ENCODE data around the gene MGAT4B. TPM values are rescaled to one million over a fixed set of nuclear protein-coding genes. Genes with fewer than 3 reads are reported as not detected.

The MGAT4B gene
- total RNA-seq, 2 experiments from 2014 or later: 85.9 to 103 TPM

DNA sequence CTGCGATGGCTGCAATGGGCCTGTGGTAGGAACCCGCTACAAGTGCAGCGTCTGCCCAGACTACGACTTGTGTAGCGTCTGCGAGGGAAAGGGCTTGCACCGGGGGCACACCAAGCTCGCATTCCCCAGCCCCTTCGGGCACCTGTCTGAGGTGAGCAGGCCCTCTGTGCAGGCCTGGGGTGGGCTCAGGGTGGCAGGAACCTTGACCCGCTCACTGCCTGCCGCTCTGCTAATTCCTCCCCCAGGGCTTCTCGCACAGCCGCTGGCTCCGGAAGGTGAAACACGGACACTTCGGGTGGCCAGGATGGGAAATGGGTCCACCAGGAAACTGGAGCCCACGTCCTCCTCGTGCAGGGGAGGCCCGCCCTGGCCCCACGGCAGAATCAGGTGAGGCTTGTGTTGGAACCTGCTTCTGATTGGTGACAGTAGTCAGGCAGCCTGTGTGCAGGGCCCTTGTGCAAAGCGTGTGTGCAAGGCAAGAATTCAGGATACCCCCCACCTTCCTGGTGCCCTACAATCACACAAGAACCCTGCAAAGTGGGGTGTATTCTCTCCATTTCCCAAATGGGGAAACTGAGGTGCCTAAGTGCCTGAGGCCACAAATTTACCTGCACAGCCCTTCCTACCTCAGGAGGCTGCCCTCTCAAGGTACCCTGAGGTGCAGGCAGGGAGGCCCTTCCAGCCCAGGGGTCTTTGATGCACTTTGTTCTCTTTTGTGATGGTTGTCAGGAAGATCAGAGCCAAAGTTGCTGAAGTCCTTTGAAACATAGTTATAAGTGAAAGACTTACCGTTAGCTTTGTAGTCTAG, 17.5 kb upstream of the MGAT4B start:
- Mint-ChIP-seq H3K27ac (no peak overlapping the region), H3K4me1 (ENCODE audit: low read depth) (peaks cover 50% of the 10 kb centered on the region), H3K36me3 (ENCODE audit: low read depth) (peaks cover 62% of the 10 kb centered on the region), H3K9me3 (ENCODE audit: insufficient read depth) (no peaks in the 10 kb centered on the region), H3K27me3 (ENCODE audit: low read depth) (no peaks in the 10 kb centered on the region), H3K4me3 (no peak overlapping the region)
- no peak for DNase-seq
- ChIA-PET CTCF (no interaction called here), POLR2A (no interaction called here)
- no peak for ATAC-seq

DNA sequence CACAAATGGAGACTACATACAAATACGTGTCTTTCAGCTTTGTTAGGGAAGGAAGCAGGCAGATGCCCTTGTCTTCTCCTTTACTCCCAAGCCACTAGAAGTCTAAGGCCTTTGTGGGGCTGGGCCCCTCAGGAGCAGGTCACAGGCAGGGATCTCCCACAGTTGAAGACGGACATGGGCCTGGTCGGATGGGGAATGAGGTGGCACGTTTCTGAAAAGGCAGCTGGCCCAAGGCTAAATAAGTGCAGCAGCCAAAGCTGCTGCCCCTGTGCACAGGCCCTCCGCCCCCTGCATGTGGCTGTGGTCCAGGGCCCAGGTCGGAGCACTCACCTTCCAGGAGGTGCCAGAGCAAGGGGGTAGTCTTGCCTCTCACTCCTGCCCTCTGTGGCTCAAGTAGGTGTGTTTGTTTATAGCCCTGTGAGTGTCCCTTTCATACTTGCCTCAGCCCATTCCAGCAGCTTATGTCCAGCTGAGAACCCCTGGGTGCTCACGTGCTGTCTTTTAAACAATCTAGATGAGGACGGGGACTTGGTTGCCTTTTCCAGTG, 15.9 kb upstream of the MGAT4B start:
- H3K36me3 Mint-ChIP-seq (ENCODE audit: low read depth): peaks cover 52% of the 10 kb centered on the region
- H3K4me1 Mint-ChIP-seq (ENCODE audit: low read depth): peaks cover 56% of the 10 kb centered on the region
- no peaks in the 10 kb centered on the region for H3K27me3 Mint-ChIP-seq (ENCODE audit: low read depth)
- peak overlapping the region; percentile 91 for H3K4me3 Mint-ChIP-seq
- ChIA-PET POLR2A (interaction anchor here (0.6 to 3.6 kb wide), 10 partner anchors 8 to 470 kb away, joined by 3 to 29 read pairs (median 4); no protein-coding TSS in a partner anchor), CTCF (interaction anchor here (0.7 to 2.4 kb wide), 5 partner anchors 10 to 148 kb away, joined by 3 to 7 read pairs (median 6); no protein-coding TSS in a partner anchor)
- ATAC-seq (no peak), DNase-seq (no peak)
- no peaks in the 10 kb centered on the region for H3K9me3 Mint-ChIP-seq (ENCODE audit: insufficient read depth)
- peak overlapping the region; percentile 97 for H3K27ac Mint-ChIP-seq

- H3K9me3 Mint-ChIP-seq (ENCODE audit: insufficient read depth): no peaks in the 10 kb centered on the region
- ChIA-PET CTCF (interaction anchor here (0.7 to 2.4 kb wide), 5 partner anchors 11 to 149 kb away, joined by 3 to 7 read pairs (median 6); no protein-coding TSS in a partner anchor), POLR2A (interaction anchor here (0.6 to 3.6 kb wide), 11 partner anchors 9 to 470 kb away, joined by 3 to 29 read pairs (median 4); no protein-coding TSS in a partner anchor)
- H3K36me3 Mint-ChIP-seq (ENCODE audit: low read depth): peaks cover 49% of the 10 kb centered on the region
- no peaks in the 10 kb centered on the region for H3K27me3 Mint-ChIP-seq (ENCODE audit: low read depth)
- H3K4me1 Mint-ChIP-seq (ENCODE audit: low read depth): peaks cover 57% of the 10 kb centered on the region
- DNase-seq (no peak), ATAC-seq (no peak)
- peak overlapping the region; percentile 91 for H3K4me3 Mint-ChIP-seq
- peak overlapping the region; percentile 97 for H3K27ac Mint-ChIP-seq
Measured at GRCh38 chr5:179822059-179822432, 15.4 kb upstream of the MGAT4B start.

- peaks cover 54% of the 10 kb centered on the region for H3K4me1 Mint-ChIP-seq (ENCODE audit: low read depth)
- H3K9me3 Mint-ChIP-seq (ENCODE audit: insufficient read depth): no peaks in the 10 kb centered on the region
- no peaks in the 10 kb centered on the region for H3K27me3 Mint-ChIP-seq (ENCODE audit: low read depth)
- peaks cover 44% of the 10 kb centered on the region for H3K36me3 Mint-ChIP-seq (ENCODE audit: low read depth)
- ATAC-seq: peak; percentile 73
- peak overlapping the region; percentile 97 for H3K27ac Mint-ChIP-seq
- H3K4me3 Mint-ChIP-seq: peak overlapping the region; percentile 91
- ChIA-PET POLR2A (interaction anchor here (0.6 to 3.6 kb wide), 15 partner anchors 9 to 471 kb away, joined by 3 to 29 read pairs (median 4); partner anchors contain the start of genes HNRNPH1 and MRNIP), CTCF (interaction anchor here (0.7 to 2.4 kb wide), 4 partner anchors 11 to 59 kb away, joined by 4 to 7 read pairs (median 6); no protein-coding TSS in a partner anchor)
- DNase-seq: peak; percentile 91
Measured at GRCh38 chr5:179821298-179822058, 14.8 kb upstream of the MGAT4B start.

DNA sequence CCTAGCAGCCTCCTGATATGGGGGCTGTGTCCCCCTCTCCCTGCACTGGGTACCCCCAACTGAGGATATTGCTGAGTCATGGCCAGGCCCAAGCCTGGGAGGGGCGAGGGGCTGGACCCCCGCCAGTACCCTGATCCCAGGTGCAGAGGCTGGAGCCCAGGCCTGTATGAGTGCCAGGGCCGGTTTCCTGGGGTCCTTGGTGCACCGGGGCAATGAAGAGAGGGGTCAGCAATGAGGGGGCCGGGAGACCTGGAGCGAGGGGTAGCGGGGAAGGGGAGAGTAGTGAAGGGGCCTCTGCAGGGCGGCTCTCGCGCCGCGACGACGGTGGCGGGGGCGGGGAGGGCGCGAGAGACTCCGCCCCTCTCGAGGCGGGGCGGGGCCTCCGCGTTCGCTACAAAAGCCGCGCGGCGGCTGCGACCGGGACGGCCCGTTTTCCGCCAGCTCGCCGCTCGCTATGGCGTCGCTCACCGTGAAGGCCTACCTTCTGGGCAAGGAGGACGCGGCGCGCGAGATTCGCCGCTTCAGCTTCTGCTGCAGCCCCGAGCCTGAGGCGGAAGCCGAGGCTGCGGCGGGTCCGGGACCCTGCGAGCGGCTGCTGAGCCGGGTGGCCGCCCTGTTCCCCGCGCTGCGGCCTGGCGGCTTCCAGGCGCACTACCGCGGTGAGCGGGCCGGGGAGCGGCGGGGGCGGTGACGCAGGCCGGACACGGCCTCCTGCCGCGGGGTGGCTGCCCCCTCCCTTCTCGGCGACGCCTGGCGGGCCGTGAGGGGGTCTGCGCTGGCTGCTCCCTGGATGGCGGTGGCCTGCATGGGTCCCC, 14.0 kb upstream of the MGAT4B start, which contains the start of gene SQSTM1:
Gene SQSTM1 (plus strand): TSS at position 423 of the 815 bp plus-strand sequence. CDS start 32 bp downstream, at position 455.
- ATAC-seq (peak; percentile 52), DNase-seq (peak; percentile 80)
- ChIA-PET CTCF (interaction anchor here (0.7 to 3.0 kb wide), 3 partner anchors 19 to 57 kb away, joined by 3 to 18 read pairs (median 13); partner anchors contain the start of gene LTC4S), POLR2A (interaction anchor here (0.6 to 3.6 kb wide), 13 partner anchors 9 to 198 kb away, joined by 3 to 29 read pairs (median 6); partner anchors contain the start of genes HNRNPH1 and MRNIP)
- Mint-ChIP-seq H3K27me3 (ENCODE audit: low read depth) (no peaks in the 10 kb centered on the region), H3K9me3 (ENCODE audit: insufficient read depth) (no peaks in the 10 kb centered on the region), H3K4me3 (peak within 1 kb of the TSS; percentile 91), H3K36me3 (ENCODE audit: low read depth) (peaks cover 40% of the 10 kb centered on the region), H3K4me1 (ENCODE audit: low read depth) (peaks cover 57% of the 10 kb centered on the region), H3K27ac (peak within 1 kb of the TSS; percentile 97)

GRCh38 chr5:179820127-179820482, 13.4 kb upstream of the MGAT4B start:
- no peaks in the 10 kb centered on the region for H3K9me3 Mint-ChIP-seq (ENCODE audit: insufficient read depth)
- H3K36me3 Mint-ChIP-seq (ENCODE audit: low read depth): peaks cover 36% of the 10 kb centered on the region
- CTCF ChIA-PET: interaction anchor here (0.7 to 3.0 kb wide), 4 partner anchors 16 to 57 kb away, joined by 3 to 18 read pairs (median 8); partner anchors contain the start of gene LTC4S
- POLR2A ChIA-PET: interaction anchor here (0.9 to 3.6 kb wide), 12 partner anchors 9 to 197 kb away, joined by 3 to 29 read pairs (median 6); partner anchors contain the start of genes CANX, HNRNPH1 and MRNIP
- no peak for DNase-seq
- H3K4me1 Mint-ChIP-seq (ENCODE audit: low read depth): peaks cover 59% of the 10 kb centered on the region
- H3K27me3 Mint-ChIP-seq (ENCODE audit: low read depth): no peaks in the 10 kb centered on the region
- H3K27ac Mint-ChIP-seq: peak overlapping the region; percentile 86
- ATAC-seq: no peak
- H3K4me3 Mint-ChIP-seq: peak overlapping the region; percentile 67

DNA sequence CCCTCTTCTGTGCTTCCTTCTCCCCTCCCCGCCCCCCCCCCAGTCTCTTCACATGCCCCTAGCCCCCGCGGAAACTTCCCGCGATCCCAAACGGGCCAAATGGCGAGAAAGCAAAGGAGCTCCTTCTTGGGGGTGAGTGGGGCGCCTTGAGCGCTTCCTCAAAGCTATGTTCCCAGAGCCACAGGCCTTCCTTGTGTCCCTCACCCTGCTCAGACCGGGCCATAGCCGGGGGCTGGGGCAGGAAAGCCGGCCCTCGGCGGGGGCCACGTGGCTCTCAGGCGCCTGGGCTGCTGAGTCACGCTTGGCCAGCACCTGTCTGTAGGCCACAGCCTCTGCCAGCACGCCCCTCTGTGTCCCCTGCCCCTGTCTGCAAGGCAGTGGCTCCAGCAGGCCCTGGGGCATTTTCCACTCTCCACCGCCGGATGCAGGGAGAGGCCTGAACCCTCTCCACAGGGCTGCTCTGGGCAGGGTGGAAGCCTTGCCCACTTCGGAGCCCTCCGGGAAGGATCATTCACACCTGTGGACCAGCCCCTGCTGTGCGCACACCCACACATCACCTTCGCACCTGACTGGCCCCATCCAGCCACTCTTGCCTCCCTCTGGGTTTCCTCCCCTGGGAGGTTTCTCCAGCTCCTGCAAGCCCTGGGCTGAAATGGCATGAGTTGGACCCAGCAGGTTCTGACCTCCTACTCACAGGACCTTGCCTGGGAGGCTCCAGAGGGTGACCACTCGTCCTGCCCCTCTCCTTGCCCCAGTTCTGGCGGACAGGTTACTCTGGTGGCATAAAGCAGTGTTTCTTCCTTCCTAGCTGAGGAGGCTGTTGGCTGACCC, 12.8 kb upstream of the MGAT4B start:
- no peaks in the 10 kb centered on the region for H3K9me3 Mint-ChIP-seq (ENCODE audit: insufficient read depth)
- peak; percentile 1 for ATAC-seq
- H3K36me3 Mint-ChIP-seq (ENCODE audit: low read depth): peaks cover 30% of the 10 kb centered on the region
- peak; percentile 48 for DNase-seq
- CTCF ChIA-PET: interaction anchor here (1.0 to 3.0 kb wide), 3 partner anchors 17 to 24 kb away, joined by 3 to 18 read pairs (median 13); partner anchors contain the start of gene LTC4S
- POLR2A ChIA-PET: interaction anchor here (0.9 to 3.6 kb wide), 12 partner anchors 8 to 196 kb away, joined by 3 to 29 read pairs (median 6); partner anchors contain the start of genes CANX, HNRNPH1 and MRNIP
- no peaks in the 10 kb centered on the region for H3K27me3 Mint-ChIP-seq (ENCODE audit: low read depth)
- peak overlapping the region; percentile 86 for H3K27ac Mint-ChIP-seq
- H3K4me3 Mint-ChIP-seq: peak overlapping the region; percentile 67
- H3K4me1 Mint-ChIP-seq (ENCODE audit: low read depth): peaks cover 54% of the 10 kb centered on the region

DNA sequence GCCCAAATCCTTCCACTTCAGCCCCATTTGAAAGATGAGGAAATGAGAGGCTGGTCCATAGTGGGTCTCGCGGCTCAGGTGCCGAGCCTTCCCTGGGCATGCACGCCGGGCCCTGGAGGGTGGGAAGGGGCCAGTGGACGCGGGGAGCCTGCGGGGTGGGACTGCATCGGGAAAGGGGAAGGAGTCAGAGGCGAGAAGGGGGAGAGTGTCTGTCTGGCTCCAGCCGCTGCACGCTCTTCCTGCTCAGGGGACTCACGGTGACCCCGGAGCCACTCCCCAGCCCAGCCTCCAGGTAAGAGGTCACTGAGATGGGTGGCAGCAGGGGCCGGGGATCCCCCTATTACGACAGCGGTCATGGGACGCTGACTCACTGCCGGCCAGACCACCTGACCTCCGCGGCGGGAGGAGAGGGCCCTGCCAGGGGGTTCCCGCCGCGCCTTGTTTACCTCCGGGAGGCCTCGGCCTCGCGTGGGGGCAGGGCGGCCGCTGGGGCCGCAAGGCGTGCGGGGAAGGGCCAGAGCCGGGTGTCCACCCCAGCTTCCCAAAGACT, 12.2 kb upstream of the MGAT4B start:
- Mint-ChIP-seq H3K36me3 (ENCODE audit: low read depth) (peaks cover 27% of the 10 kb centered on the region), H3K9me3 (ENCODE audit: insufficient read depth) (no peaks in the 10 kb centered on the region), H3K4me3 (peak overlapping the region; percentile 74), H3K27me3 (ENCODE audit: low read depth) (no peaks in the 10 kb centered on the region), H3K27ac (peak overlapping the region; percentile 86), H3K4me1 (ENCODE audit: low read depth) (peaks cover 51% of the 10 kb centered on the region)
- DNase-seq (peak; percentile 89), ATAC-seq (peak; percentile 43)
- ChIA-PET CTCF (interaction anchor here (2.2 to 3.0 kb wide), 2 partner anchors 17 to 24 kb away, joined by 13 to 18 read pairs; partner anchors contain the start of gene LTC4S), POLR2A (interaction anchor here (0.7 to 3.6 kb wide), 6 partner anchors 13 to 196 kb away, joined by 3 to 29 read pairs (median 9); partner anchors contain the start of genes CANX and HNRNPH1)

GRCh38 chr5:179817890-179818745, 11.5 kb upstream of the MGAT4B start:
- ChIA-PET CTCF (interaction anchor here (0.8 to 3.0 kb wide), 2 partner anchors 9 to 23 kb away, joined by 3 to 13 read pairs; partner anchors contain the start of gene LTC4S), POLR2A (interaction anchor here (0.7 kb wide), 1 partner anchor 12 kb away, joined by 4 read pairs; no protein-coding TSS in a partner anchor)
- ATAC-seq: no peak
- peaks cover 47% of the 10 kb centered on the region for H3K4me1 Mint-ChIP-seq (ENCODE audit: low read depth)
- peaks cover 22% of the 10 kb centered on the region for H3K36me3 Mint-ChIP-seq (ENCODE audit: low read depth)
- no peaks in the 10 kb centered on the region for H3K9me3 Mint-ChIP-seq (ENCODE audit: insufficient read depth)
- no peaks in the 10 kb centered on the region for H3K27me3 Mint-ChIP-seq (ENCODE audit: low read depth)
- DNase-seq: no peak
- peak overlapping the region; percentile 86 for H3K27ac Mint-ChIP-seq
- peak overlapping the region; percentile 74 for H3K4me3 Mint-ChIP-seq

All from activated CD8-positive, alpha-beta T cell treated with anti-CD3 and anti-CD28 coated beads, Interleukin-2, amount 10 ng/mL, durations not matched to agents 7 days and 5 days (primary cell).